Fibroblast of the aortic adventitia (primary cell): ENCODE results near the gene PCDHGB5. TPM values are rescaled to one million over a fixed set of nuclear protein-coding genes. Genes with fewer than 3 reads are reported as not detected.
"Not testable (repeated sequence)": the region's sequence is repeated elsewhere in the genome, so short reads cannot be mapped to it uniquely, and the experiment has no call there.

Source experiments
- DNase-seq: peaks from one replicate; pipeline ENCODE4 v3.0.0-alpha.2; 2010; ENCODE audit warnings: low read depth
- H3K4me3 ChIP-seq: 2 replicates; pipeline ENCODE4 v1.5.1; 2011; ENCODE audit warnings: low read depth, mild to moderate bottlenecking, control low read depth, low read length, moderate library complexity
- CTCF ChIP-seq: IDR thresholded peaks from 2 replicates; pipeline ENCODE4 v1.5.1; 2011; ENCODE audit warnings: mild to moderate bottlenecking, low read length, control low read depth, inconsistent platforms; ENCODE audit not compliant: insufficient read depth
- total RNA-seq: library from RNA; depleted of rRNA; stranded (reverse); fragments of >200 nt; gene quantifications from 2 replicates; pipeline ENCODE4 v1.2.3, GENCODE V29; 2012; ENCODE audit warnings: low replicate concordance

PCDHGB5 gene
- total RNA-seq, 1 donor = 19.9 TPM

GRCh38 chr5:141430332-141431113 lies 32.8 kb downstream of the PCDHGB5 start, which contains the start of gene PCDHGA12:
Gene PCDHGA12, plus strand, starts transcription at chr5:141430507. Its CDS starts 253 bp downstream, at chr5:141430760.
- DNase-seq = peak; percentile 97
- peak within 1 kb of the TSS; percentile 69 for H3K4me3 ChIP-seq
- TF ChIP-seq CTCF = peak; percentile 75

GRCh38 chr5:141431286-141431685 lies 33.5 kb downstream of the PCDHGB5 start:
- H3K4me3 ChIP-seq = peak overlapping the region; percentile 69
- DNase-seq = peak; percentile 67
- no peak for TF ChIP-seq CTCF

- peak overlapping the region; percentile 69 for H3K4me3 ChIP-seq
- DNase-seq = not testable (repeated sequence)
Observed at GRCh38 chr5:141432308-141432707, 34.6 kb downstream of the PCDHGB5 start.

GRCh38 chr5:141432726-141433125 lies 35.0 kb downstream of the PCDHGB5 start:
- not testable (repeated sequence) for DNase-seq
- peak overlapping the region; percentile 31 for H3K4me3 ChIP-seq

GRCh38 chr5:141434006-141434405 lies 36.3 kb downstream of the PCDHGB5 start:
- no peak for TF ChIP-seq CTCF
- no peak for DNase-seq
- no peak overlapping the region for H3K4me3 ChIP-seq

- H3K4me3 ChIP-seq = no peak overlapping the region
- no peak for TF ChIP-seq CTCF
- DNase-seq = no peak
Observed at GRCh38 chr5:141437221-141437620, 39.5 kb downstream of the PCDHGB5 start.

- DNase-seq = no peak
- H3K4me3 ChIP-seq = no peak overlapping the region
- no peak for TF ChIP-seq CTCF
Observed at GRCh38 chr5:141439411-141440141, 41.8 kb downstream of the PCDHGB5 start.
